Astrocyte (in vitro differentiated cells and primary cell): ENCODE measurements around the gene SLC4A5.

Source experiments
- CTCF ChIP-seq: IDR thresholded peaks from 2 replicates; pipeline ENCODE4 v1.5.1; 2011; ENCODE audit warnings: low read depth, mild to moderate bottlenecking, inconsistent platforms, low read length, moderate library complexity; ENCODE audit not compliant: insufficient read depth
- EZH2 ChIP-seq: IDR thresholded peaks from 2 replicates; pipeline ENCODE4 v1.6.1; 2012; ENCODE audit warnings: mild to moderate bottlenecking, low read length, inconsistent platforms; ENCODE audit not compliant: insufficient read depth

DNA sequence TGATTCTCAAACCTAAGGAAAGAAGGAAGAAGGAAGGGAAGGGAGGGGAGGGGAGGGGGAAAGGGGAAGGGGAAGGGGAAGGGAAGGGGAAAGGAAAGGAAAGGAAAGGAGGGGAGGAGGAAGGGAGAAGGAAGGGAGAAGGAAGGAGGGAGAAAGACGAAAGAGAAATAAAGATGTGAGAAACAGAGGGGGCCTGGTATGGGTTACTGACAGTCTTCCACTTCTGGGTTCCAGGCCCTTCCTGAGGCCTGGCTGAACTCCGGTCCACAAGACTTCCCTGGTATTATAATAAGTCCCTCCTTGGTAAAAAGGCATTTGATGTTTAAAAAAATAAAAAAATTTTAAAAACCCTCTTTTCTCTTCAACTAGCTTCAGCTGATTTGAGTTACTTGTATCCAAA is 17.4 kb downstream of the SLC4A5 start:
- TF ChIP-seq CTCF (no peak), EZH2 (no peak)
